Measurements from ENCODE around the gene TCF7L1.
"Not testable (repeated sequence)": the region's sequence is repeated elsewhere in the genome, so short reads cannot be mapped to it uniquely, and the experiment has no call there.

The TCF7L1 gene

DNA sequence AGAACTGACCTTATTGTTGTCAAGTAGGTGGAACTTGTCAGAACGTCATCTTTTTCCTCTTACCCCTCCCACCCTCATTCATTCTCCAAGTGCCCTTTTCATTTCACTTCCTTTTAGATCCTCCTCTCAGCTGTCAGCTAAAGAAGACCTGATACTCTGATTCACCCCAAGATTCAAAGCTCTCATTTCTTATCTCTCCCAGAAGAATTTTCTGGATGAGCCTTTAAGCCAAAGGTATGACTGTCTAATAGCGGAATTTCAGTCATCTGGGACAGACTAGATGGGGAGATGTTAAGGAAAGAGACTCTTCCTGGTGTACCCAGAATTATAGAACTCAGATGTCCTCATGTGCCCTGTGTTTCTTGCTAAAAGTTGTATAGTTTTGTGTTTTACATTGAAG, 53.9 kb downstream of the TCF7L1 start:
- no peak for FAIRE-seq

DNA sequence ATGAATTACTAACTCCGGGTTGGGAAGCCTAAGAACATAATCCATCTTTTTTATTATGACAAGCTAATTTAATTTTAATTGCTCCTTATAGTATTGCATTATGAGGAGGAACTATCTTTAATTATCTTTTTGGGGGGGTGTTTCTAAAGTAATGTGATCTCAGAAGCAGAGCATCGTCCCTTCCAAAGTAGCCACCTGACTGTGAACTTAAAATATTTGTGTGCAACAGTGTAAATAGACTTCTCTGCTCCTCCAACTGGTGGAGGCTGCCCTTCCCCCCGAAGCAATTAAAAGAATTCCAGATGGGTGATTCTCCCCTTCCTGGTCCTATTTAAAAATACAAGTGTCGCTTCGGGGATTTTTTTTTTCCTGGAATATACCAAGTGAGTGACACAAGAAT, 55.7 kb downstream of the TCF7L1 start:
- no peak for FAIRE-seq

DNA sequence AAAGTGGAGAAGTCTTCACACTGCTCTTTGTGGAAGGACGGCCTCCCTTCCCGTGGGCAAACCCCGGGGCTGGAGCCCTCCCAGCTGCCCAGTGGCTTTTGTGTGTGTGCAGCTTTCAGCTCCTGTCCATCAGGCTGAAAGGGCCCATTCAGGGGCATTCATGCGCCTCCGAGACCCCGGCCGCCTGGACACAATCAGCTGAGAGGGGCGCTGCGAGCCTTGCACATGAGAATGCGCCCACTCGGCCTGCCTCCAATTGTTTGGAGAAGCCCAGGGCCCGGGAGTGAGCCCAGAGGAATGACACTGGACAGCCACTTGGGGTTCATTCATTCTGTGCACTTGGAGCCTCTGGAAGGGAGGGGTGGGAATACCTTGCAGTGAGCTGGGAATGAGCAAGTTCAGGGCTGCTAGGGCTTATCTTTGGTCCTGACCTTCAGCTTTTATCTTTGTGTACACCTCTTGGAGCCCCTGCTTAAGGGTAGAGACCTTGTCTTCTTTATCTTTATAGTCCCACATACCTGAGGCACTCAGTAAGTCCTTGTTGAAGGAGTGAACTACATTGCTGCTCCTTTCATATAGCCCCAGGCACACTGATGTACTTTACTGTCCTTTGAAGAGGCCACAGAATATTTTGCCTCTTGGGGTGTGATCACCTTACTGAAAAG, 56.5 kb downstream of the TCF7L1 start:
- FAIRE-seq: no peak

DNA sequence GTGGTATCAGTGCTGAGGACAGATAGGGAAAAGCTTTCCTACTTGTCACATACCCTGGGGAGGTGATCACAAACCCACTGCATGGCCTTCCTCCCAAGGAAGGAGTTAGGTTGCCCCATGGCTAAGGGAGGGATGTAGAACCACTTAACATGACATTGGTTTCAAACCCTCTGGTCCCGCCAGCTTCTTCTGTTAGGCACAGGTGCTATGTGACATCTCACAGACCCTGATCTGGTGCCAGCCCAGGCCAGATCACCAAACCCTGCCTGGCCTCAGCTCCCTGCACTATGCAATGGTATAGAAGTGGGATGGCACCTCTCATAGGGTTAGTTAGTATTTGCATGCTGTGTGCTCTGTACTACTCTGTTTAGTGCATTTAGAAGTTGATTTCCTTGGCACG, 58.0 kb downstream of the TCF7L1 start:
- FAIRE-seq: no peak

DNA sequence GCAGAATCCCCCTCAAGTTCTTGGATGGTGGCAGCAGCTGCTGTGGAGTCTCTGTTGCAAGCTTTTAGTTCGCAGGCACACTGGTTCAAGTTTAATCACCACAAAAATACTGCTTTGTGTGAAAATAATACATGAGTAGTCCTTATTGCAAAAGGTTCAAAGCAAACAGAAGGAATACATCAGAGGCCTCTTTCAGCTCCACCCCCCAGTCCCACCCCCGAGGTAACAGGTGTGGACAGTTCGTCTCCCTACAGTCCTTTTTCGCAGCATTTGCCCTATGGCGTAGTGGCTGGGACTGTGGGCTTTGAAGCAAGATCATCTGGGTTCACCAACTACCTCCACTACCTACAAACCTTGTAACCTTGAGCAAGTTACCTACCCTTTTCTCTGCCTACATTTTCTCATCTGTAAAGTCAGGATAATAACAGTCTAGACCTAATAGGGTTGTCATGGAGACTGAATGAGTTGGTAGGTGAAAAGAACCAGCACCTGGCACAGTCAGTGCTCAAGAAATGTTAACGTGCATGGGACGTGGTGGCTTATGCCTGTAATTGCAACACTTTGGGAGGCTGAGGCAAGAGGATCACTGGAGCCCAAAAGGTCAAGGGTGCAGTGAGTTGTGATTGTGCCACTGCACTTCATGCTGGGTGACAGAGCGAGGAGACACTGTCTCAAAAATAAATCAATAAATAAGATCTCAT, 61.7 kb downstream of the TCF7L1 start:
- FAIRE-seq: no peak

DNA sequence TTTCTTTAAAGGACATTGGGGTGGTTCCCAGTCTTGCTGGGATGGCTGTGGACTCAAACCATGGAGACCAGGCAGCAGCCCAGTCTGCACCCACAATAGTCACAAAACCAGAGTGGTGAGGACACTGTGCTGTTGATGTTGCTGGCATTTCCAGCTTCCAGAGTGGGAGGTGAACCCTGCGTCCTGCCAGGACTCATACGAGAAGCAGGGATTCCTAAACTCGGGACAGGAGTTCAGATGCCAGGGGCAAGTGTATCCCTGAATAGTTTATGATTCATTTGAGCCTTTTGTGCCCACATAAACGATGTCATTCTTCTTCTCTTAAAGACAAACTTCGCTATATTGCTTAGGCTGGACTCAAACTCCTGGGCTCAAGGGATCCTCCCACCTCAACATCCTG, 62.8 kb downstream of the TCF7L1 start:
- FAIRE-seq: no peak

DNA sequence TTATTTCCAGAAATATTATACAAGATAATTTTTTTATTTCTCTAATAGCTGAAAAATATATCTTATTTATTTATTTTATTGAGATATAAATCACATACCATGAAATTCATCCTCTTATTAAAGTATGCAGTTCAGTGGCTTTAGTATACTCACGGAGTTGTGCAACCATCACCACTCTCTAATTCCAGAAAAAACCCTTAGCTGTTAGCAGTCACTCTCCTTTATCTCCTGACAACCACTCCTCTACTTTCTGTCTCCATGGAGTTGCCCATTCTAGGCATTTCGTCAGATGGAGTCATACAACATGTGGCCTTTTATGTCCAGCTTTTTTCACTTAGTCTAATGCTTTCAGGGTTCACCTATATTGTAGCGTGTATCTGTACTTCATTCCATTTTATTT, 66.5 kb downstream of the TCF7L1 start:
- no peak for FAIRE-seq

DNA sequence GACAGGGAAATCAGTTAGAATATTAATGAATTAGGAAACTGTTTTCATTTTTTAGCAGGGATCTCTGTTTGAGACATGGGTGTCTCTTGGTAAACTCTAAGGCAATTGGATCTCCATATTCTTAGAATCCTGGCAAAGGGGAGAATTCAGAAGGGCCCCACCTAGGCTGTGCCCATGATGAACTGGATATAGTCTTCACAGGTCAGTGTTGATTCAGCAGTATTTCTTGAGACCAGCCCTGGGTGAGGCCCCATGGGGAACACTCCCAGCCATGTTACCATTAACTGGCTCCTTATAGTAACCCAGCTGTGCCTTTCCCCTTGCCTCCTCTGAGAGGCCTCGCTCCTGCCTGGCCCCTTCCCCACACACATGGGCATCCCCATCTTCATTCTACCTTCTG, 76.7 kb downstream of the TCF7L1 start:
- no peak for FAIRE-seq

DNA sequence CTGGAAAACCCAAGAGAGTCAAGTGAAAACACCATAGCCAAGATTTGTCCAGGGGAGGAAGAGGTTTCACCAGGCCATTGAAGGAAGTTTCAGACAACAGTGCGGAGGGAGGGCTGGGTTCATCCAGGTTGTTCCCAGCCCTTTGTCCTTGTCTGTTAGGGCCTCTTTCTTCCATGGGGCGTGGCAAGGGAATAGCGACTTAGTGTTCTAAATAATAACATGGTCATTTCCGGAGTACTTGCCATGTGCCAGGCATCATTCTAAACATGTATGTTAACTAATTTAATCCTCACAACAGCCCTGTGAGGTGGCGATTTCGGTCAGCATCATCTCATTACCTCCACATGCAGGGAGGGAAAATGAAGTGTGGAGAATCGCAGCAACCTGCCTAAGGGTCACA, 77.3 kb downstream of the TCF7L1 start:
- no peak for FAIRE-seq

DNA sequence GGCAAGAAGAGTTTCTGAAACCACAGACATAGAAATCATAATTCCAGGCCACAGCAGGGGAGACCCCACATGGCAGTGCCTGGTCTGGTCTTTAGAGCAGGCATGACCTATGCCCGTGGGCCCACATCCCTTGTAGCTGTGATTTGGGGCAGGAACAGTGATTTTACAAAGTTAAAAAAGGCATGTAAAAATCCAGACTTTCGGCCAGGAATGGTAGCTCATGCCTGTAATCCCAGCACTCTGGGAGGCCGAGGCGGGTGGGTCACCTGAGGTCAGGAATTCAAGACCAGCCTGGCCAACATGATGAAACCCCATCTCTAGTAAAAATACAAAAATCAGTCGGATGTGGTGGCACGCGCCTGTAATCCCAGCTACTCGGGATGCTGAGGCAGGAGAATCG, 78.4 kb downstream of the TCF7L1 start:
- FAIRE-seq: not testable (repeated sequence)

DNA sequence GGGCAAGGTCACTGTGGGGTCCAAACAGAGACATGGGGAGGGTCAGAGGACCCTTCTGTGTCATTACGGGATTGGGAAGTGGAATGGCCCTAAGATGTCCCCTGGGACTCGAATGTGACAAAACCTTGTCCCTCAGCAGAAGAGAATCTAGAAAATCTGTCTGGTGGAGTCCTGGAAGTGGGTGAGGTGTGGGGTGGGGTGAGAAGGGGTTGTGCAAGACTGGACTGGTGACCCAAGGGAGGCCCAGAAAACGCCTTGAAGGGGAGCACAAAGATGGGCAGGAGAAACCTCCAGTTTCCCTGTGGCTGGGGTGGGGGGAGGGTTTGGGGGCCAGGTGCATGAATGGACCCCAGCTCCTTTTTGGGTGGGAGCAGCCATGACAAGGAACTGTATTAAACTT, 79.6 kb downstream of the TCF7L1 start:
- FAIRE-seq: no peak

DNA sequence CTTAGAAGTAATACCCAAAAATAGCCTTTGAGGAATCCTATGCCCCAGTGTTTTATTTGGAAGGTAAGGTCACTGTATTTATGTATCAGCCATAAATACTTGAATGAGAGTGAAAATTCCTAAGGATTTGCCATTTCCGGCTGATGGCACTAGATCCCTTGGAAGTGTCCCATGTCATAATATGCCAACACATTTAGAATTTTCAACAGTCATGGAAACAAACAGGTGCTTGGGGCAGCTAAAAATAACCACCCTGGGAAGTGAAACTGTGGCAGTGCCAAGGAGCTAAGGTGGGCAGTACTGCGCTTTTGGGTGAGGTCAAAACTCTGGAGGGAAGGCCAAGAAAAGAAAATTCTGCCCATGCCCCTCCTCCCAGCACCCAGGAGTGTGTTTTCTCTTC, 80.2 kb downstream of the TCF7L1 start:
- no peak for FAIRE-seq

DNA sequence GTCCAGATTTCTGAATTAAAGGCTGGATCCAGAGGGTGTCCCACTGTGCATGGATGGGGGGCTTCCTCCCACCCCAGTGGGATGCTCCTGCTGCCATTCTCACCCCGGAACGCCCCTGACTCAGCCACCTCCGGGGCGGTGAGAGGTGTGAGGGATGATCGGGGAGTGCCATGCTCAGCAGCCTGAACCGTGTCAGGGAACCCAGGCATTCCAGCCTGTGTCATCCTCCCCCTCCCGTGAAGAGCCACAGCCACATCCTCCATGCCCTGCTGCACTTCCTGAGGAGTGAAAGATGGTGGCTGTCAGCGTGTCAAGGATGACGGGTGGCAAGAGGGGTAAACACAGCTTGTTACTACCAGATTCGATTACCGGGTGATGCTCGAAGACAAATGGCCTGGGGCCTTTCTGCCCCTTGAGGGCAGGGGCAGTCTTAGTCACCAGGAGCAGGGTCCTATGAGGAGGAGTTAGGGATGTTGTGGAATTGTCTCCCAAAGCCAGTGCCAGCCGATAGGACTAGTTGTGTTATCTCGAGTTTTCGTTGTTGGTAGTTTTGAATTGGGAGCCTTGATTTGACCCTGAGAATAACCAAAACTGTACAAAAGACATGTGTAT, 80.8 kb downstream of the TCF7L1 start:
- no peak for FAIRE-seq

DNA sequence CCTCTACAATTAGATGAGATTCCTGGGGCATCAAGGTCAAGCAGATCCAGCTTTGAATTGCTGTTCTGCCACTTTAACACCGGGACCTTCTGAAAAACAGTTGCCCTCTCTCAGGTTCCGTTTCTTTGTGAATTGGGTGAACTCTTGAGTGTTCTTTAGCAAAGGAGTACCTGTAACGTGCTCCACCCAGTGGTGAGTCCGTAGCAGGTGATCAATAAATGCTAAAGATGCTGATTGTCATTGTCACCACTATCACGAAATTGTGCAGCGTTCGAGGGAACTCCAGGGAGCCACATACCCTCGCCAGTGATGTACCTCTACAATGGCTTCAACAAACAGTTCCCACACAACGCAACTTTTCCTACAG, 81.9 kb downstream of the TCF7L1 start:
- FAIRE-seq: no peak

DNA sequence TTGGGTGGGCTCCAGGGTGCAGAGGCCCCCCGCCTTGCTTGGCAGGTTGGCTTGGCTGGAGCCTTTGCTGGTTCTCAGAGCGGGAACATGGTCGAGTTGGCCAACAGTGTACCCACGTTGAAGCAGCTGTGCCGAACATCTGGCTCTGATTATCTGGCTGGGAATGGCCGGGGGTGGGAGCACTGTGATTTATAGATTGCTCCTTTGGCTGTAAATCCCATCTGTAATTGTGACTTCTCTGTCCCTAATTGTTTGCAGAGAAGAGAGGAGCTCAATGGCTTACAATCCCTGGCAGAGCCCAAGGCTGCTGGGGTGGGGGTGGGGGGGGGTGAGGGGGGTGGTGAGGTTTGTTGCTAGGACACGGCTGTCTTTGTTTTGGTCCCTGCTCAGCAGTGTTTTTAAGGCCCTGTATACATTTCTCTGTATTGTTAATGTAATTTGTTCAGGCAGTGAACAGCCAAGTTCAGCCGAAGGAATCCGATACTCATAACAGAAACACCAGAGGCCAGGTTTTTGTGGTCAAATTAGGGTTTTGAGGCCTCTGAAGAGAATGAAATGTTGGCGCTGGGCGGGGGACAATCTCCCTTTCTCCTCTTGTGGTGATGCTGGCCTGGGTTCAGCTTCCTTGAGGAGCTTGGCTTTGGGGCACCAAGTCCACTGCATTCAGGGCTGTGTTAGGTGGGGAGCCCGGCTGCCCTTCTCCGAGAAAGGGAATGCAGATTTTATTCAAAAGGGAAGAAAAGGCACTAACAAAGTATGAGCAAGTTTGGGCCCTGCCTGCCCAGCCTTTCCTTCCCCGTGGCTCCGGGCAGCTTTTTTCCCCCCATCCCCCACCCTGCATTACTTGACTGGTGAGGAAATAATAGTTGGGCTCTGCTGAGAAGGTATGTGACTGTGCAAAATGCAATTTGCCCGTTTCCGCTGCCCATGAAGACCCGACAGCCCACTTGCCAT, 82.5 kb downstream of the TCF7L1 start:
- no peak for FAIRE-seq

DNA sequence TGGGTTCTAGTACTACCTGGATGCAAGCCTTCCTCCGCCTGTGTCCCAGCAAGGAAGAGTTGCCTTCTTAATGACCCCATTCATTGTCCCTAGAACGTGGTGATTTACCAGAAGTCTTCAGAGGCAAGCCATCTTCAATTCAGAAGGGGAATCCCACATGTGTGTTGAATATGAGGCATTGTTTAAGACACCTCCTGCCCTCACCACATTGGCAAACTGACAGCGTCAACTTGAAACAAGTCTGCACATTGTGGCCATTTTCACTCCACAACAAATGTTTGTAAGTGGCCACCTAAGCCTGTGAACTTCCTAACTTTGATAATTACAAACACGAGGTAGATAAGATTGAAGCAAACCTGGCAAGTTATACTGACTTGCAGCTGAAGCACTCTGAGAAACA, 83.7 kb downstream of the TCF7L1 start:
- no peak for FAIRE-seq

DNA sequence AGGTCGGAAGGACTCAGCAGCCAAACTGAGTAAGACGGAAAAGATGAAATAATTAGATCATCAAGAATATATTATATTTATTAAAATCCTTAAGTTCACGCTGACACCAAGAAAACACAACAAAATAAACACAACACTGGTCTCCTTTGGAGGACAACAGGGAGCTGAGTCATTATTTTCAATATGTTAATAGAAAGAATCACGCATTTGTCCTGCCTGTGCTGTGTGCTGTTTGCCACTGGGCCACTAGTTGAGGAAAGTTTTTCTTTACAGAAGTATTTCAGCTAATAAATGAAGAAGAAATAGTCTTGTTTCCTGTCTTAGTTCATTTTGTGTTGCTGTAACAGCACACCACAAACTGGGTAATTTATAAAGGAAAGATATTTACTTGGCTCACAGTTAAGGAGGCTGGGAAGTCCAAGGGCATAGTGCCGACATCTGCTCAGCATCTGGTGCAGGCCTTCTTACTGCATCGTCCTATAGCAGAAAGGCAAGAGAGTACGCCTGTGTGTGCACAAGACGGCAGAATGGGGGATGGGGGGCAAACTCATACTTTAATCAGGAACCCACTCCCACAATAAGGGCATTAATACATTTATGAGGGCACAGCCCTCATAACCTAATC, 88.0 kb downstream of the TCF7L1 start:
- no peak for FAIRE-seq

DNA sequence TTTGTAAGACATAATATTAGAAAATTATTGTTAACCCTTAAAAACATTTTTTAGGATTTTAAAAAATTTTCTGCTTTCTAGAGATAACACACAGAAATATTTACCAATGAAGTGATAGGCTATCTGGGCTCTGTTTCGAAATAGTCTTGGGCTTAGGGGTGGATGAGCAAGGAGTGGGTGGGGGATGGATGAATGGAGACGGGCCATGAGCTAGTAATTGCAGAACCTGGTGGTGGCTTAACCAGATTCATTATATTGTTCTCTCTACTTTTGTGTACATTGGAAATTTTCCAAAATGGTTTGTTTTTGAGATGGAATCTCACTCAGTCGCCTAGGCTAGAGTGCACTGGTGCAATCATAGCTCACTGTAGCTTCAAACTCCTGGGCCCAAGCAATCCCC, 89.6 kb downstream of the TCF7L1 start:
- no peak for FAIRE-seq

DNA sequence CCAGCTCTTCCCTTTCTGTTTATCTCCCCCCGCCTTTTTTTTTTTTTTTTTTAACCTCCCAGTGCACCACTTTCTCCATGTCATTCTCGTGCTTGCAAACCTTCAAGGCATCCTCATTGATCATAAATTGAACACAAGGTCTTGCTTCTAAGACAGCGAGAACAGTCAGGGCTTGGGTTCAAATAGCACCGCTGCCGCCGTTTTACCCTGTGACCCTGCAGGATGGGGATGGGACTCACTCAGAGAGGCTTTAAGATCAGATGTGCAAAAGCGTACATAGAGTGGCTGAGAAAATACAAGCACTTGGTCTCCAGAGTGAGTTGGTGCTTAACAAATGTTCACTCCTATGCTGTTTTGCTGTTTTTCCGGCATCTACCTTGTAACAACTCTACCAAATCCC, 93.6 kb downstream of the TCF7L1 start:
- FAIRE-seq: no peak

DNA sequence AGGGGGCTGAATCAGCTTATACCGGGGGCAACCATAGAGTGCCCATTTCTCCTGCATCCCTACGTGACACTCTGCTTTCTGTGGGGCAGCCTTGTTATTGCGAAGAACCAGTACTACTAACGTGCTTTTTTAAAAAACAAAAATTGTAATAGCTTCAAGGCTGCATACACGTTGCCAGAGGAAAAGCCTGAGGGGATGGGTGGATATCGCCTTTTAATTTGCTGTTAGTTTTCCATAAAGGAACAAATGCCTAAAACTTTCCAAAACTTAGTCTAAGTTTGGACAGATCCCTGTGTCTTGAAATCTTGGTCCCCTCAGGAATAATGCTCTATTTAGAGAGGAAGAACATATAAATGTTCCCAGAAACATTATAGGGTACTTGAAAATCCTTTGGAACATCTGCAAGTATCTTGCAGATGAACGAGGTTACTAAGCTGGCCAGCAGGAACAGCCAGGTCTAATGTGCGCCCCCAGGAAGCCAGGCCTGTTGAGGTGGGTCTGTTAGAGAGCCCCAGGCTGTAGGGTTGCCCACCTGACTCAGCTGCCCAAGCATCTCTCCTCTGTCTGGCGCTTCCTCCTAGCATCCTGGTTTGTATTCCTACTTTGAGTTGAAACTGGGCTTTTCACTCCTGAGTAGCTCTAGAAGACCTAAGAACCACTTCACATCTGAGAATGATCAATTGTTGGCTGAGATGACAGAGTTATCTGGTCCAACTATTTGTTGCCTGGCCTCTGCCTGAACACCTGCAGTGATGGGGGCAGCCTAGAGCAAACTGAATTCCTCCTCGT, 97.7 kb downstream of the TCF7L1 start:
- no peak for FAIRE-seq

DNA sequence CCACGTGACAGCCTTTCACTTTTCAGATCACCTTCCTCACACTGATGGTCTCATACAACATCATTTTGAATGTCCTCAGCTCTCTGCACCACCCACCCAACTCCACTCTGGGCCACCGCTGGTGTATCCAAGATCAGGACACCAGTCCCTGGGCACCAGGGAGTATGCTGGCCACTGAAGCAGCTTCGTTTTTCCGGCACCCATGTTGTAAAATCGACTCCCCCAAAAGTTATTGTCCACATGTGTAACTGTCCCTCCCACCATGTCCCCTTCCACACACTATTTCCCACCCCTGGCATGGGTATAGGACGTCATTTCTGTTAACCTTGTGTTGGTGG, 98.2 kb downstream of the TCF7L1 start:
- FAIRE-seq: no peak

DNA sequence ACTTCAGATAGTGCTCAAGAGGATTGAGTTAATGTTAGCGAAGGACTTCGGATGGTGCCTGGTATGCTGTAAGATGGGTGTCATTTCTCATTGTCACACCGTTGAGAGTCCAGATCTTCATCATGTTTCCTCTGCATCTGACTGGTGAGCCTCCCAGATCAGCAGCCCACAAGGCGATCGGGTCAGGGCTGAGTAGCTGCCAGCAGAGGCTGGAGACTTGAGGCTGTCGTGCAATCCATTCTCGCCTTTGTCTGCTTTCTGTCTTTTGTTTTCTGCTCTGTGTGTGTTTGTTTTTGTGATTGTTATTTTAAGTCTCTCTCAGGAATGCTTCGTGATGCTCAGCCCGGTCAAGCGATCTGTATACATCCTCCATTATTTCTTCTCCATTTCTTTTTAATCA, 98.8 kb downstream of the TCF7L1 start:
- no peak for FAIRE-seq
